Urinary bladder (tissue), 4 donors: Measurements from ENCODE around the gene CHP2. TPM values are rescaled to one million over a fixed set of nuclear protein-coding genes. Genes with fewer than 3 reads are reported as not detected.
"Not testable (repeated sequence)": the region's sequence is repeated elsewhere in the genome, so short reads cannot be mapped to it uniquely, and the experiment has no call there.

Experiments used
- DNase-seq: peaks from one replicate; pipeline ENCODE4 v3.0.0-alpha.2; 2015; ENCODE audit errors: extremely low spot score
- H3K27ac ChIP-seq: one replicate; pipeline ENCODE4 v1.5.1; 2013; ENCODE audit warnings: low read depth, mild to moderate bottlenecking, moderate library complexity
- H3K36me3 ChIP-seq: one replicate; pipeline ENCODE4 v1.6.1; 2013; ENCODE audit warnings: mild to moderate bottlenecking, moderate library complexity; ENCODE audit not compliant: insufficient read depth
- H3K4me1 ChIP-seq: one replicate; pipeline ENCODE4 v1.6.1; 2013; ENCODE audit warnings: mild to moderate bottlenecking, moderate library complexity; ENCODE audit not compliant: insufficient read depth
- H3K4me3 ChIP-seq: one replicate; pipeline ENCODE4 v1.5.1; 2013; ENCODE audit warnings: low read depth, low read length
- WGBS: extraction: QIAGEN DNeasy Blood & Tissue Kit; methylation state at CpG from one replicate; pipeline ENCODE4 v1.1.7; 2013; 5-methylcytosine and 5-hydroxymethylcytosine counted together
- polyA plus RNA-seq: library from polyadenylated mRNA; stranded (reverse); fragments of 200-250 nt; gene quantifications from one replicate; pipeline ENCODE4 v1.2.3, GENCODE V29; 2013
- total RNA-seq: library from RNA; depleted of rRNA; stranded (reverse); fragments of >200 nt; gene quantifications from one replicate; pipeline ENCODE4 v1.2.3, GENCODE V29; 2014
- donor health status: healthy with polysubstance abuse.
- donor health status: healthy.

Gene CHP2
- total and polyA plus RNA-seq, 2 donors, result 3.0 to 3.4 TPM

DNA sequence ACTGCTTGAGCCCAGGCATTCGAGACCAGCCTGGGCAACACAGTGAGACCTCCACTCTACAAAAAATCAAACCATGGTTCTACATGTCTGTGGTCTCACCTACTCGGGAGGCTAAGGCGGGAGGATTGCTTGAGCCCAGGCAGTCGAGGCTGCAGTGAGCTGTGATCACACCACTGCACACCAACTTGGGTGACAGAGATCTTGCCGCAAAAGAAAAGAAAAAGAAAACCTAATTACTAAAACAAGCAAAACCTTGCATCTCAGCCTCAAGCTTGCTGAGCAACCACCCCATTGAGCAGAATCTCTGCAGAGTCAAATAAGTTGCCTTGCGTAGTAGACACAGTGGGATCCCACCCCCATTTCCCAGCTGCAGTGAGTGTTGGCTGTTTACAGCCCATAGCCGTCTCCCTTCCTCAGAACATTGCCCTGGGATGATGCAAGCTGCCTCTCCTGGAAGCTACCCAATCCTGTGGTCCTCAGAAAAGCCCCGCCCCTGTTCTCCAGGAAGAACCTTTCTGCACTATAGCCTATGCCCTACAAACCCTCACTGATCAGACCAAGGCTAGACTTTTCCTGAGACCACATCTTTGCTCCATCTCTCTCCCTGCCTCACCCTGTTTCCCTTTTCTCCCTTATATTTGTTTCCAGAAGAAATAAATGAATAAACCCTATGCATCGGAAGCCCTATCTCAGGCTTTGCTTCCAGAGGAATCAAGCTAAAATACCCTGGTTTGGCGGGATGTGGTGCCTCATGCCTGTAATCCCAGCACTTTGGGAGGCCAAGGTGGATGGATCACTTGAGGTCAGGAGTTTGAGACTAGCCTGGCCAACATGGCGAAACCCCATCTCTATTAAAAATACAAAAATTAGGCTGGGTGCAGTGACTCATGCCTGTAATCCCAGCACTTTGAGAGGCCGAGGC lies 25.1 kb upstream of the CHP2 start:
- no peaks in the 10 kb centered on the region for H3K4me1 ChIP-seq
- no peak for DNase-seq
- H3K27ac ChIP-seq, result no peak overlapping the region
- WGBS, result 74% methylated on average over 12 of the region's 12 CpGs
- no peaks in the 10 kb centered on the region for H3K36me3 ChIP-seq
- no peak overlapping the region for H3K4me3 ChIP-seq

DNA sequence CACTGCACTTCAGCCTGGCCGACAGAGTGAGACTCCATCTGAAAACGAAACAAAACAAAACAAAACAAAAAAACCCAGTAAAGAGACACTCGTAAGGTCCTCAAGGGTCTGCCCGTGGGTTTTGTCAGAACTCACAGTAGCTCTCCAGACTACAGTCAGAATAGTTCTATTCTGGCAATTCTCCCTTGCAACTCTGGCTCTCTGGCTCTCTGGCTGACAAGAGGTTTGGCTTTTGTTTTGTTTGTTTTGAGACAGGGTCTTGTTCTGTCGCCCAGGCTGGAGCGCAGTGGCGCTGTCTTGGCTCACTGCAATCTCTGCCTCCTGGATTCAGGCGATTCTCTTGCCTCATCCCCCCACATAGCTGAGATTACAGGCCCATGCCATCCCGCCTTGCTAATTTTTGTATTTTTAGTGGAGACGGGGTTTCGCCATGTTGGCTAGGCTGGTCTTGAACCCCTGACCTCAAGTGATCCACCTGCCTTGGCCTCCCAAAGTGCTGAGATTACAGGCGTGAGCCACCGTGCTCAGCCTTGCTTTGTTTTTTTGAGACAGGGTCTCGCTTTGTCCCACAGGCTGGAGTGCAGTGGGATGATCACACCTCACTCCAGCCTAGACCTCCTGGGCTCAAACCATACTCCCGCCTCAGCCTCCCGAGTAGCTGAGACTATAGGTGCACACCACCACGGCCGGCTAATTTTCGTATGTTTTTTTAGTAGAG lies 20.5 kb upstream of the CHP2 start:
- no peaks in the 10 kb centered on the region for H3K36me3 ChIP-seq
- H3K4me1 ChIP-seq, result no peaks in the 10 kb centered on the region
- WGBS, result 83% methylated on average over 19 of the region's 19 CpGs
- no peak overlapping the region for H3K27ac ChIP-seq
- DNase-seq, result no peak
- no peak overlapping the region for H3K4me3 ChIP-seq

DNA sequence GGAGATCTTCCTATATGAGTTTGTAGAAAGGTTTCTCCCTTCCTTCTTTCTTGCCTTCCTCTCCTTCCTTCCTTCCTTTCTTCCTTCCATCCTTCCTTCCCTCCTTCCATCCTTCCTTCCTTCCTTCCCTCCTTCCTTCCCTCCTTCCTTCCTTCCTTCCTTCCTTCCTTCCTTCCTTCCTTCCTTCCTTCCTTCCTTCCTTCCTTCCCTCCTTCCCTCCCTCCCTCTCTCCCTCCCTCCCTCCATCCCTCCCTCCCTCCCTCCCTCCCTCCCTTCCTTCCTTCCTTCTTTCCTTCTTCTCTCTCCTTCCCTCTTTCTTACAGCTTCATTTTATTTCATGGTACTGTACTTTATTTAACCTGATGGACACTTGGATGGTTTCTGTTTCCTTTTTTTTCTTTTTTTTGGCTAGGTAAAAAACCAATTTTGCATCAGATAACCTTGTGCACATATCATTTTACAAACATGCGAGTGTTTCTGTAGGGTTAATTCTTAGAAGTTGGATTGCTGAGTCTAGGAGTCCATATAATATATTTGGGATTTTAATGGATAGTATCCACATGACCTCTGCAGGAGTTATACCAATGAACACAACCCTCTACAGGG lies 17.3 kb upstream of the CHP2 start:
- not testable (repeated sequence) for H3K4me1 ChIP-seq, DNase-seq, H3K36me3 ChIP-seq, H3K27ac ChIP-seq, H3K4me3 ChIP-seq
- WGBS, result 75% methylated on average over 1 of the region's 1 CpG

DNA sequence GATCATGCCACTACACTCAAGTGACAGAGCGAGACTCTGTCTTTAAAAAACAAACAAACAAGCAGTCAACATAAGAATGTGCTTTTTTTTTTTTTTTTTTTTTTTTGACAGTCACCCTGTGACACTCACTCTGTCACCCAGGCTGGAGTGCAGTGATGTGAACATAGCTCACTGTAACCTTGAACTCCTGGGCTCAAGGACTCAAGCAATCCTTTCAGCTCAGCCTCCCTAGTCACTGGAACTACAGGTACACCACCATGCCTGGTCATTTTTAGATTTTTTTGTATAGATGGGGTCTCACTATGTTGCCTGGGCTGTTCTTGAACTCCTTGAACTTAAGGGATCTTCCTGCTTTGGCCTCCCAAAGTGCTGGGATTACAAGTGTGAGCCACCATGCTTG lies 15.3 kb upstream of the CHP2 start:
- WGBS, result 63% methylated on average over 1 of the region's 1 CpG
- Histone ChIP-seq H3K27ac (no peak overlapping the region), H3K4me1 (no peaks in the 10 kb centered on the region), H3K4me3 (no peak overlapping the region), H3K36me3 (no peaks in the 10 kb centered on the region)
- no peak for DNase-seq

DNA sequence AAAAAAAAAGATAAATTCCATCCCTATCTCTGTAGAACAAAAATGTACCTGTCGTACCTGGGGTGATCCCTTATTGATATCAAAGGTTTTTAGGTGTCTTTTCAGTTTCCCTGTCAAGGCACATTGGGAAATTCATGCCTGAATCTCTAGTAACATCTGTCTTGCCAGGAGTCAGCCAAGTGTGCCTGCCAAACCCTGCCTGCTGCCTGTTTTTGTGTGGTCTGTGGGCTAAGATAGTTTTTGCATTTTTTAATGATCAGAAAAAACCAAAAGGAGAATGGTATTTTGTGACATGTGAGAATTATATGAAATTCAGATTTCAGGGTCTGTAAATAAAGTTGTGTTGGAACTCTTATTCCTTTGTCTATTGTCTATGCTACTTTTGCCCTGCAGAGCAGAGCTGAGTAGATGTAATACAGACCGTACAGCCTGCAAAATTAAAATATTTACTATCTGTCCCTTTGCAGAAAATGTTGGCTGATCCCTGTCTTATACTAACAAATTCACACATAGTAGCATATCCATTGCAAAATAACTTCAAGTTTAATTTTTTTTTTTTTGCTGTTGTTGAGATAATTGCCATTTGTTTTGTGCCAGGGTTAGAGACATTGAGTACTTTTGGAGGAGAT lies 13.0 kb upstream of the CHP2 start:
- WGBS, result 49% methylated on average over 2 of the region's 2 CpGs
- Histone ChIP-seq H3K36me3 (no peaks in the 10 kb centered on the region), H3K27ac (no peak overlapping the region), H3K4me3 (no peak overlapping the region), H3K4me1 (no peaks in the 10 kb centered on the region)
- no peak for DNase-seq

DNA sequence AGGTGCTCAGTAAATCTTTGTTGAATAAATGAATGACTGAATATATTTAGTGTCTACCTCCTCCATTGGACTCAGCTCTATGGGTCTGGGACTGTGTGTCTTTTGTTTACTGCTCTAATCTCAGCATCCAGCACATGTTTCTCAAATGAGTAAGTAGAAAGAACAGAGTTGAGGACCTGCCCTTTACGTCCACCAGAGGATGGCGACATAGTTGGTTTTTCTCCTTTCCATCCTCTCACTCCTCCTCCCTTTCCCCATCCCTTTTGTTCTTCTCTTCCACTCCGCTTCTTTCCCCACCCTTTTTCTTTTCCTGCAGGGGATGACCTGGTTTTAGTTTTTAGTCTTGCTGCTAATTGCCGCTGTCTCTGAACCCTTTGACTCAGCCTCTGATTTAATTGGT lies 12.1 kb upstream of the CHP2 start:
- H3K36me3 ChIP-seq, result no peaks in the 10 kb centered on the region

DNA sequence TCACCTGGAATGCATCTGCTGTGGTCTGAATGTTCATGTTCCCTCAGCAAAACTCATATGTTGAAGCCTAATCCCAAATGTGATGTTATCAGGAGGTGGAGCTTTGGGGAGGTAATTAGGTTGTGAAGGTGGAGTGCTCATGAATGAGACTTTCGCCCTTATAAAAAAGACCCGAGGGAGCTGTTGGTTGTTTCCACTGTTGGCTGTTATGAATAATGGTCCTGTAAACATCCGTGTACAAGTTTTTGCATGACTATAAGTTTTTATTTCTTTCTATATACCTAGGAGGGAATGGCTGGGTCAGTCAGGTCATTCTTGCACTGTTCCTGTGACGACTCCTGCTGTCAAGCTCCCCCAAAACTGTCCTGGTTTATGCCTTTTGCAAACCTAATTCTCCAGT lies 9.6 kb upstream of the CHP2 start:
- 74% methylated on average over 4 of the region's 4 CpGs for WGBS
- Histone ChIP-seq H3K4me3 (no peak overlapping the region), H3K27ac (no peak overlapping the region), H3K36me3 (no peaks in the 10 kb centered on the region), H3K4me1 (no peaks in the 10 kb centered on the region)
- no peak for DNase-seq

More for the DNA sequence above, 12.1 kb upstream of the CHP2 start:
- WGBS, result 28% methylated on average over 4 of the region's 4 CpGs
- Histone ChIP-seq H3K4me1 (no peaks in the 10 kb centered on the region), H3K27ac (no peak overlapping the region), H3K4me3 (no peak overlapping the region)
- DNase-seq, result no peak

DNA sequence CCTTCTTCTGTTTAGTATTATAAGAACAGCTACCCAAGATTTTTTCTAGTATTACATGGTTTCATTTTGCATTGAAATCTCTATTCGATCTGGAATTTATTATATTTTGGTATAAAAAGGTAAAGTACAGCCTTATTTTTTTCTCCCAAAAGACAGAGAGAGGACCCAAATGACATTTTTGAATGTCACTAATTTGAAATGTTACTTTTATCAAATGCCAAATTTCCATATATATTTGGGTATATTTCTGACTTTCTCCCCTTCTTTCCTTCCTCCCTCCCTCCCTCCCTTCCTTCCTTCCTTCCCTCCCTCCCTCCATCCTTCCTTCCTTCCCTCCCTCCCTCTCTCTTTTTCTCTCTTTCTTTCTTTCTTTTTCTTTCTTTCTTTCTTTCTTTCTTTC lies 6.2 kb upstream of the CHP2 start:
- no peak for DNase-seq
- Histone ChIP-seq H3K4me1 (no peaks in the 10 kb centered on the region), H3K27ac (no peak overlapping the region), H3K4me3 (no peak overlapping the region), H3K36me3 (no peaks in the 10 kb centered on the region)
- WGBS, result 65% methylated on average over 1 of the region's 1 CpG

DNA sequence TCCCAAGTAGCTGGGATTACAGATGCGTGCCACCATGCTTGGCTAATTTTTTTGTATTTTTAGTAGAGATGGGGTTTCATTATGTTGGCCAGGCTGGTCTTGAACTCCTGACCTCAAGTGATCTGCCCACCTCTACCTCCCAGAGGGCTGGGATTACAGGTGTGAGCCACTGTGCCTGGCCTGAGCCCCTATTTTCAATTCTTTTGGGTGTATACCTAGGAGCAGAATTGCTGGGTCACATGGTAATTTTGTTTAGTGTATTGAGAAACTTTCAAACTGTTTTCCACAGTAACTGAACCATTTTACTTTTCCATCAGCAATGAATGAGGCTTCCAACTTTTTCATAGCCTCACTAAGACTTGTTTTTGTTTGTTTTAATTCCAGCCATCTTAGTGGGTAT lies 3.8 kb upstream of the CHP2 start:
- not testable (repeated sequence) for H3K4me1 ChIP-seq, DNase-seq, H3K36me3 ChIP-seq, H3K27ac ChIP-seq, H3K4me3 ChIP-seq
- WGBS, result 90% methylated on average over 1 of the region's 1 CpG

DNA sequence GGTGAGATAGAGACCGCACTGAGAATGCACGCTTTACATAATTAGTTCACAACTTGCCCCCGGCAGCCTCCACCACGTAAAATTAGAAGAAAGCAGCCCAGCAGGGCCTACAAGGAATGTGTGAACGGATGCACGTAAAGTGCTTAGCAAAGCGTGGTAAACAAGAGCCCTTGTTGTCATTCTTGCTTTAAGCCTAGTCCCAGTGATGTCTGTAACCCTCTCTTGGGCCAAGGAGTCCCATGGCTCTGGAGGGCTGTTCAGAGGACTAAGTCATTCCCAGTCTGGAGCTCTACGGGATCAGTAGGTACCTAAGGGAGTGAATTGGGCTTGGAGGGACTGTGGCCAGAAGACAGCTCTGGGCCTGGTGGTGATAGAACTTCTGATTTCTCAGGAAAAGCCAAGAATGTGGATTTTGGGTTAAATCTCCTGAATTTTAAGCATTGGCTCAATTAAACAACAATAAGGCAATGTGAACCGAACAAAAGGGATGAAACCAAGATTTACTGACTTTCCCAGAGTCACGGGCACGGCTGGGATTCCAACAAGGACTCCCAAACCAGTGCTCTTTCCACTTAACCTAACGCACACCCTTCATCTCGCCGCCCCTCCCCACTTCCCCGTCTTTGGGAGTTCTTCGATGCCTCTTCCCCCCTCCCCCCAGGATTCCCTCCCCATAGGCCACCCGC lies 775 bp upstream of the CHP2 start:
- 37% methylated on average over 17 of the region's 17 CpGs for WGBS
- Histone ChIP-seq H3K4me3 (peak overlapping the region; percentile 35), H3K27ac (no peak overlapping the region), H3K36me3 (no peaks in the 10 kb centered on the region), H3K4me1 (no peaks in the 10 kb centered on the region)
- no peak for DNase-seq

DNA sequence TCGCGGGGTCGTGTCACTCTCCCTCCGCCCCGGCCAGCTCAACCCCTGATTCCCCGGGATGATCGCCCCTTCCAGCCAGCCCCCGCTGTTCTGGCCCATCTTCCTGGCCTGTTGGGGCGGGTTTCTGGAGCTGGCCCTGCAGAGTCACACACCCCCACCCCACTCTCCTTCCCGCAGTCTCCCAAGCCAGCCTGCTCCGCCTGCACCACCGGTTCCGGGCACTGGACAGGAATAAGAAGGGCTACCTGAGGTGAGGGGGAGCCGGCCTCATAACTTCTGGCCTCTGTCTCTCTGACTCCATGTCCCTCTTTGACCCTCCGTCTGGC lies 621 bp downstream of the CHP2 start:
- WGBS, result 31% methylated on average over 15 of the region's 15 CpGs
- peak overlapping the region; percentile 1 for H3K4me3 ChIP-seq
- no peaks in the 10 kb centered on the region for H3K4me1 ChIP-seq
- no peaks in the 10 kb centered on the region for H3K36me3 ChIP-seq
- DNase-seq, result no peak
- no peak overlapping the region for H3K27ac ChIP-seq

DNA sequence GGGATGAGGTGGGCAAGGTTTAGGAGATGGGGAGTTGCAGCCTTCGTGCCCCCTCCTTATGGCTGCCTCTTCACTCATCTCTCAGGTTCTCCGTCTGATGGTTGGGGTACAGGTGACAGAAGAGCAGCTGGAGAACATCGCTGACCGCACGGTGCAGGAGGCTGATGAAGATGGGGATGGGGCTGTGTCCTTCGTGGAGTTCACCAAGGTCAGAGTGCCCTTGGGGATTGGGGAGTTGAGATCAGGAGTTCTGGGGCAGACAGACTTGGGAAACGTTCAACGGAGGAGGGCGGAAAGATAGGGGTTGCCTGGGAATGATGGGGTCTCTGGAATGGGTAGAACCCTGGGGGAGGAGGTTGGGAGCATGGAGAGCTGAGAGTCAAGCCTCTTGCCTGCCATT lies 2.3 kb downstream of the CHP2 start:
- 83% methylated on average over 9 of the region's 9 CpGs for WGBS
- H3K27ac ChIP-seq, result no peak overlapping the region
- no peak for DNase-seq
- no peaks in the 10 kb centered on the region for H3K36me3 ChIP-seq
- H3K4me1 ChIP-seq, result no peaks in the 10 kb centered on the region
- no peak overlapping the region for H3K4me3 ChIP-seq

DNA sequence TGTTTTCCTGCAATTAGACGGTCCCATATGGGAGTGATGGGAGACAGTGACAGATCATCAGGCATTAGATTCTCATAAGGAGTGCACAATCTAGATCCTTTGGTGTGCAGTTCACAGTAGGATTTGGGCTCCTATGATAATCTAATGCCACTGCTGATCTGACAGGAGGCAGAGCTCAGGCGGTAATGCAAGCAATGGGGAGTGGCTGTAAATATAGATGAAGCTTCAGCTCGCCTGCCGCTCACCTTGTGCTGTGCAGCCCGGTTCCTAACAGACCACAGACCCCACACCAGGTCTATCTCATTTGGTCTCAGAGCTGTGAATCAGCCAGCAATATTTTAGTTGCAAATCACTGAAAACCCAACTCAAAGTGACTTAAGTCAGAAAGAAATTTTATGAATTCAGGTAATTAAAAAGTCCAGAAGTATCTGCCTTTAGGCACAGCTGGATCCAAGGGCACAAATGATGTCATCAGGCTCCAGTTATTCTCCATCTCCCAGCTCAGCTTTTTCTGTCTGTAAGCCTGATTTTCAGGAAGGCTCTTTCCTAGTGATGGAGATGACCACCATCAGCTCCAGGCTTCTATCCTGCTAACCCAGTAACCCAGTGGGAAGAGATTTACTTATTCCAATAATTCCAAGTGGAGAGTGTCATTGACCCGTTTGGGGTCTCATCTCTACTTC lies 3.3 kb downstream of the CHP2 start:
- H3K27ac ChIP-seq, result no peak overlapping the region
- 80% methylated on average over 6 of the region's 6 CpGs for WGBS
- no peaks in the 10 kb centered on the region for H3K36me3 ChIP-seq
- DNase-seq, result no peak
- H3K4me3 ChIP-seq, result no peak overlapping the region
- H3K4me1 ChIP-seq, result no peaks in the 10 kb centered on the region
